ENCODE results near the gene C2CD4B. TPM values are rescaled to one million over a fixed set of nuclear protein-coding genes. Genes with fewer than 3 reads are reported as not detected.

C2CD4B gene
- total and polyA plus RNA-seq, 8 donors, result 2.3 to 30.3 (median 13.1) TPM; not detected in 1

DNA sequence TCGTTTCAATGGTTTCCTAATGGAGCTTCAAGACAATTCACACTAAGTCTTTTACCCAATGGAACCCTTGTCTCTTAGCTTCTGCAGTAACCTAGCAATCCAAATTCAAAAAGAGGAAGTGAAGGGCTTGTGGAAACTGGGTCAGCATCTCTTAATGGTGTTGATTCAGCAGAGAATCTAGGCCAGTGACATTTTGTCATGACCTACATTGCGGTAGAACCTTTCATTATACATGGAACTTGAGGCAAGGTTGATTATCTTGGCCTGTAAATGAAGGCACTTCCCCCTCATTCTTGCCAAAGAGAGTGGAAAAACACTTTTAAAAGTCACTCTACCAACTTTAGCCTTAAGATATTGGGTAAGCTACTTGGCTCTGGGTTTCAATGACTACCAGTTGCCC, 42.8 kb downstream of the C2CD4B start:
- no peak overlapping the region for H3K4me3 ChIP-seq
- no peaks in the 10 kb centered on the region for H3K9me3 ChIP-seq
- H3K27ac ChIP-seq, result peak overlapping the region; percentile 6 to 89 (median 58)
- TF ChIP-seq POLR2A (IDR thresholded peaks at IDR 0.05) (no peak), EP300 (IDR thresholded peaks at IDR 0.05) (no peak), POLR2AphosphoS5 (IDR thresholded peaks at IDR 0.05) (no peak)
- TF ChIP-seq, protein P1, sequence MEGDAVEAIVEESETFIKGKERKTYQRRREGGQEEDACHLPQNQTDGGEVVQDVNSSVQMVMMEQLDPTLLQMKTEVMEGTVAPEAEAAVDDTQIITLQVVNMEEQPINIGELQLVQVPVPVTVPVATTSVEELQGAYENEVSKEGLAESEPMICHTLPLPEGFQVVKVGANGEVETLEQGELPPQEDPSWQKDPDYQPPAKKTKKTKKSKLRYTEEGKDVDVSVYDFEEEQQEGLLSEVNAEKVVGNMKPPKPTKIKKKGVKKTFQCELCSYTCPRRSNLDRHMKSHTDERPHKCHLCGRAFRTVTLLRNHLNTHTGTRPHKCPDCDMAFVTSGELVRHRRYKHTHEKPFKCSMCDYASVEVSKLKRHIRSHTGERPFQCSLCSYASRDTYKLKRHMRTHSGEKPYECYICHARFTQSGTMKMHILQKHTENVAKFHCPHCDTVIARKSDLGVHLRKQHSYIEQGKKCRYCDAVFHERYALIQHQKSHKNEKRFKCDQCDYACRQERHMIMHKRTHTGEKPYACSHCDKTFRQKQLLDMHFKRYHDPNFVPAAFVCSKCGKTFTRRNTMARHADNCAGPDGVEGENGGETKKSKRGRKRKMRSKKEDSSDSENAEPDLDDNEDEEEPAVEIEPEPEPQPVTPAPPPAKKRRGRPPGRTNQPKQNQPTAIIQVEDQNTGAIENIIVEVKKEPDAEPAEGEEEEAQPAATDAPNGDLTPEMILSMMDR (IDR thresholded peaks at IDR 0.05), result no peak
- WGBS, 5 donors, result 61 to 76% (median 65%) methylated on average over 2 of the region's 2 CpGs
- no peaks in the 10 kb centered on the region for H3K36me3 ChIP-seq
- no peak for DNase-seq
- H3K27me3 ChIP-seq, result no peaks in the 10 kb centered on the region
- intact Hi-C loops (cut with DNase I; ENCODE audit: low total_unique reads), result no loop called here
- peaks cover 21 to 74% (median 43%) of the 10 kb centered on the region in 4 donors for H3K4me1 ChIP-seq

DNA sequence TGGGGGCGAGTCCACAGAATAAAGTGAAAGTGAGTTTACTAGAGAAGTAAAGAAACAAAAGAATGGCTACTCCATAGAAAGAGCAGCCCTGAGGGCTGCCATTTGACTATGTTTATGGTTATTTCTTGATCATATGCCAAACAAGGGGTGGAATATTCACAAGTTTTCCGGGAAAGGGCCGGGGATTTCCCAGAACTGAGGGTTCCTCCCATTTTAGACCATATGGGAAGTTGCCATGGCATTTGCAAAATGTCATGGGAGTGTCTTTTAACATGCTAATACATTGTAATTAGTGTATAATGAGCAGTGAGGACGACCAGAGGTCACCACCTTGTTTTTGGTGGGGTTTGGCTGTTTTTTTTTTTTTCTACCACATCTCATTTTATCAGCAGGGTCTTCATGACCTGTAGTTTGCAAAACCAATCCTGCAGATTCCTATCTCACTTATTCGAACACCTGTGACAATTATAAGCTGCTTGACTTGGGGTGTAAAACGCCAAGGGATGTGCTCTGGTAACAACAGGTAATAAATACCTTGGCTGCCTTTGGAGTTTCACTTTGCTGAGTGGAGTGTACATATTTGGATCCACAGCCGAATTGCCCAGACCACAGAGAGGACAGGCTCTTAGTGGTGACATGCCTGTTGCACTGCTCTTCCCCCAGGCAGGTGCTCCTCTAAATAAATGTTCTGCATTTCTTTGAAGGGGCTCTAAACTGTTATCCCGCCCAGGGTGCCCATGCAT, 43.6 kb downstream of the C2CD4B start:
- Histone ChIP-seq H3K9me3 (no peaks in the 10 kb centered on the region), H3K4me3 (no peak overlapping the region), H3K27me3 (no peaks in the 10 kb centered on the region), H3K4me1 (peaks cover 21 to 75% (median 43%) of the 10 kb centered on the region in 4 donors), H3K27ac (peak overlapping the region in 3 of 5 donors; percentile 15 to 89 (median 73)), H3K36me3 (no peaks in the 10 kb centered on the region)
- WGBS, 5 donors, result 81 to 87% (median 83%) methylated on average over 8 of the region's 8 CpGs
- DNase-seq, result no peak
- intact Hi-C loops (cut with DNase I; ENCODE audit: low total_unique reads), result no loop called here
- no peak for TF ChIP-seq POLR2A (IDR thresholded peaks at IDR 0.05)
- no peak for TF ChIP-seq EP300 (IDR thresholded peaks at IDR 0.05)
- TF ChIP-seq, protein P1 (IDR thresholded peaks at IDR 0.05), result no peak
- TF ChIP-seq POLR2AphosphoS5 (IDR thresholded peaks at IDR 0.05), result no peak

DNA sequence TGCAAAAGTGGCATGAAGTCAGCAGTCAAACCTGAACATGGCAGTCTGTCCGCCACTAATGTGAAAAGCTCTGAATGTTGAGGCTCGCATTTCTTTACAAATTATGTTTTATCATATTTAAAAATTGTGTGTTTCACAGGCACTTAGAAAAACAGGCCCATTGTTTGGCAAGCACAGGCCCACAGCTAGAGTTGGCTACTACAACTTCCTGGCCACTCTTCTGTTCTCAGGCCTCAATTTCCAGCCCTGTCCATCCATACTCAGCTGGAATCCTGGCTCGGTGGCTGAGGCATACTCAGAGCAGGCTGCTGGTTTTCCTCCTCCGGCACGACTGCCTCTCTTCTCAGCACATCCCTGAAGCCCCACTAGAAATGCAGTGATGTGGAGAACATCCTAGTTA, 44.3 kb downstream of the C2CD4B start:
- Histone ChIP-seq H3K4me3 (no peak overlapping the region), H3K27me3 (no peaks in the 10 kb centered on the region), H3K36me3 (no peaks in the 10 kb centered on the region), H3K27ac (peak overlapping the region in 3 of 5 donors; percentile 78 to 89 (median 84)), H3K4me1 (peaks cover 21 to 70% (median 45%) of the 10 kb centered on the region in 4 donors), H3K9me3 (no peaks in the 10 kb centered on the region)
- TF ChIP-seq POLR2A (IDR thresholded peaks at IDR 0.05) (no peak), POLR2AphosphoS5 (IDR thresholded peaks at IDR 0.05) (no peak), EP300 (IDR thresholded peaks at IDR 0.05) (no peak)
- TF ChIP-seq, protein P1 (IDR thresholded peaks at IDR 0.05), result no peak
- no peak for DNase-seq
- intact Hi-C loops (cut with DNase I; ENCODE audit: low total_unique reads), result no loop called here
- WGBS, 5 donors, result 93 to 98% (median 96%) methylated on average over 5 of the region's 5 CpGs

DNA sequence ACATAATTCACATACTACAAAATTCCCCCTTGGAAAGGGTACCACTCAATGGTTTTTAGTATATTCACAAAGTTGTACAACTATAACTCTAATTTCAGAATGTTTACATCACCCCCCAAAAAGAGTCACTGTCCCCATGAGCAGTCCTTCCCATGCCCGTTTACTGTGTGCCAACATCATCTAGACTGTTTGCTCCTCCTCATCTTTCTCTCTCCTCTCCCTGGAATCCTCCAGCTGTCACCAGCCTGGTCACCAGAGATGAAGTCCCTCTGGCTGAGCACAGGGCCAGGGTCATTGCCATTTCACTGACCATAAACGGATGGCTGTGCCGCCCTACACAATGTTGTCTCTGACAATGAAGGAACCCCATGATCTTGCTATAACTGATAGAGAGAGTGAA, 45.2 kb downstream of the C2CD4B start:
- no peaks in the 10 kb centered on the region for H3K9me3 ChIP-seq
- TF ChIP-seq POLR2A (IDR thresholded peaks at IDR 0.05) (no peak), EP300 (IDR thresholded peaks at IDR 0.05) (no peak), POLR2AphosphoS5 (IDR thresholded peaks at IDR 0.05) (no peak)
- TF ChIP-seq, protein P1 (IDR thresholded peaks at IDR 0.05), result no peak
- peak overlapping the region in 4 of 5 donors; percentile 77 to 89 (median 81) for H3K27ac ChIP-seq
- DNase-seq, result no peak
- H3K4me1 ChIP-seq, result peaks cover 21 to 61% (median 46%) of the 10 kb centered on the region in 4 donors
- no peaks in the 10 kb centered on the region for H3K27me3 ChIP-seq
- H3K4me3 ChIP-seq, result no peak overlapping the region
- no peaks in the 10 kb centered on the region for H3K36me3 ChIP-seq
- intact Hi-C loops (cut with DNase I; ENCODE audit: low total_unique reads), result no loop called here
- 84 to 93% (median 90%) methylated on average over 3 of the region's 3 CpGs for WGBS, 5 donors

Measured in stomach (tissue), 9 donors.